CD4-positive, alpha-beta T cell (primary cell): ENCODE measurements around the gene CHD9. TPM values are rescaled to one million over a fixed set of nuclear protein-coding genes. Genes with fewer than 3 reads are reported as not detected.

Source experiments
- ATAC-seq: fragments of 200-7000 bp; cut with Tn5 transposase; one replicate; pipeline ENCODE4 v1.10.0; 2022; ENCODE audit warnings: mild to moderate bottlenecking; ENCODE audit not compliant: poor library complexity
- CTCF ChIA-PET: fragments of 350-600 bp; sonication (Branson Sonifier 250); formaldehyde crosslinking; loops from one replicate; lab custom pipeline; 2021; ENCODE audit warnings: antibody characterized with exemption, inconsistent platforms; lab: Charles Lee
- POLR2A ChIA-PET: fragments of 350-600 bp; sonication (Branson Sonifier 250); formaldehyde crosslinking; loops from one replicate; lab custom pipeline; 2021; ENCODE audit warnings: antibody characterized with exemption, inconsistent platforms; lab: Charles Lee
- DNase-seq, 14 experiments: peaks; one replicate each; pipeline ENCODE4 v3.0.0-alpha.2; 2013 to 2020; ENCODE audit warnings: mixed read lengths in 2 of 14
- H3K27ac ChIP-seq, 2 donors: one replicate each; pipeline versions ENCODE4 v1.5.1 to v1.7.0; 2013; ENCODE audit warnings: low read length in 2 of 2, low read depth in 1 of 2, mild to moderate bottlenecking in 1 of 2
- H3K27me3 ChIP-seq, 2 experiments: 1 replicate in 1 of 2; 2 replicates in 1 of 2; pipeline versions ENCODE4 v1.6.1 to v1.7.0; 2013; ENCODE audit warnings: low read length in 2 of 2, control low read depth in 1 of 2, mild to moderate bottlenecking in 1 of 2, moderate library complexity in 1 of 2; ENCODE audit not compliant: insufficient read depth in 2 of 2, control insufficient read depth in 1 of 2
- H3K36me3 ChIP-seq: one replicate; pipeline ENCODE4 v1.6.1; 2013; ENCODE audit warnings: low read length, control low read depth; ENCODE audit not compliant: insufficient read depth
- H3K4me1 ChIP-seq: one replicate; pipeline ENCODE4 v1.6.1; 2013; ENCODE audit warnings: low read length, control low read depth; ENCODE audit not compliant: insufficient read depth
- H3K4me3 ChIP-seq: one replicate; pipeline ENCODE4 v1.5.1; 2013; ENCODE audit warnings: mild to moderate bottlenecking, low read length, moderate library complexity
- H3K9me3 ChIP-seq, 2 experiments: 1 replicate in 1 of 2; 2 replicates in 1 of 2; pipeline versions ENCODE4 v1.6.1 to v1.7.0; 2013; ENCODE audit warnings: low read length in 2 of 2, mild to moderate bottlenecking in 2 of 2, control low read depth in 1 of 2, moderate library complexity in 1 of 2; ENCODE audit not compliant: control insufficient read depth in 1 of 2, insufficient read depth in 1 of 2
- H3K27ac Mint-ChIP-seq: one replicate; pipeline ENCODE4 v1.8.0; 2020; ENCODE audit warnings: mixed read lengths
- H3K27me3 Mint-ChIP-seq: one replicate; pipeline ENCODE4 v1.8.0; 2021; ENCODE audit warnings: mixed read lengths
- H3K36me3 Mint-ChIP-seq: one replicate; pipeline ENCODE4 v1.8.0; 2021; ENCODE audit warnings: low read depth, mixed read lengths
- H3K4me1 Mint-ChIP-seq: one replicate; pipeline ENCODE4 v1.8.0; 2021; ENCODE audit warnings: low read depth, mixed read lengths
- H3K4me3 Mint-ChIP-seq: one replicate; pipeline ENCODE4 v1.8.0; 2020; ENCODE audit warnings: mild to moderate bottlenecking, mixed read lengths
- H3K9me3 Mint-ChIP-seq: one replicate; pipeline ENCODE4 v1.8.0; 2020; ENCODE audit warnings: mixed read lengths
- CTCF ChIP-seq: fragments of 200-600 bp; IDR thresholded peaks from one replicate; pipeline ENCODE4 v1.8.0; 2022; ENCODE audit warnings: antibody characterized with exemption, mild to moderate bottlenecking
- intact Hi-C, 2 experiments: fragments of 100-400 bp; cut with DNase I in 1 of 2; cut with micrococcal nuclease in 1 of 2; formaldehyde crosslinking; loops; one replicate each; pipeline versions ENCODE4 v1.15.1 to v1.9.0; 2023 to 2025; cut with DNase I, micrococcal nuclease
- polyA plus RNA-seq, 2 donors: library from polyadenylated mRNA; unstranded; fragments of 120-200 nt; gene quantifications; one replicate each; pipeline ENCODE4 v1.2.1, GENCODE V29; 2013
- total RNA-seq, 174 experiments: library from RNA in 2 of 174; stranded (reverse) in 2 of 174; gene quantifications; one replicate each; pipeline ENCODE4 v1.2.3 and lab custom pipeline; 2021 to 2026

CHD9 gene, protein sequence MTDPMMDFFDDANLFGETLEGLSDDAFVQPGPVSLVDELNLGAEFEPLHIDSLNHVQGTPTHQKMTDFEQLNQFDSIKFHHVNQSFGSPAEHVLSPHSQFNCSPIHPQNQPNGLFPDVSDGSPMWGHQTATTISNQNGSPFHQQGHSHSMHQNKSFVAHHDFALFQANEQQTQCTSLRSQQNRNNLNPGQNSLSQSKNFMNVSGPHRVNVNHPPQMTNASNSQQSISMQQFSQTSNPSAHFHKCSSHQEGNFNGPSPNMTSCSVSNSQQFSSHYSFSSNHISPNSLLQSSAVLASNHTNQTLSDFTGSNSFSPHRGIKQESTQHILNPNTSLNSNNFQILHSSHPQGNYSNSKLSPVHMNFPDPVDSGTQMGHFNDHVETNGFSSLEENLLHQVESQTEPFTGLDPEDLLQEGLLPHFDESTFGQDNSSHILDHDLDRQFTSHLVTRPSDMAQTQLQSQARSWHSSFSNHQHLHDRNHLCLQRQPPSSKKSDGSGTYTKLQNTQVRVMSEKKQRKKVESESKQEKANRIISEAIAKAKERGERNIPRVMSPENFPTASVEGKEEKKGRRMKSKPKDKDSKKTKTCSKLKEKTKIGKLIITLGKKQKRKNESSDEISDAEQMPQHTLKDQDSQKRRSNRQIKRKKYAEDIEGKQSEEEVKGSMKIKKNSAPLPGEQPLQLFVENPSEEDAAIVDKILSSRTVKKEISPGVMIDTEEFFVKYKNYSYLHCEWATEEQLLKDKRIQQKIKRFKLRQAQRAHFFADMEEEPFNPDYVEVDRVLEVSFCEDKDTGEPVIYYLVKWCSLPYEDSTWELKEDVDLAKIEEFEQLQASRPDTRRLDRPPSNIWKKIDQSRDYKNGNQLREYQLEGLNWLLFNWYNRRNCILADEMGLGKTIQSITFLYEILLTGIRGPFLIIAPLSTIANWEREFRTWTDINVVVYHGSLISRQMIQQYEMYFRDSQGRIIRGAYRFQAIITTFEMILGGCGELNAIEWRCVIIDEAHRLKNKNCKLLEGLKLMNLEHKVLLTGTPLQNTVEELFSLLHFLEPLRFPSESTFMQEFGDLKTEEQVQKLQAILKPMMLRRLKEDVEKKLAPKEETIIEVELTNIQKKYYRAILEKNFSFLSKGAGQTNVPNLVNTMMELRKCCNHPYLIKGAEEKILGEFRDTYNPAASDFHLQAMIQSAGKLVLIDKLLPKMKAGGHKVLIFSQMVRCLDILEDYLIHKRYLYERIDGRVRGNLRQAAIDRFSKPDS (N-terminal part only)
- total RNA-seq, result 10 to 100 TPM; 28.2 to 28.8 TPM
- polyA plus RNA-seq (2013, experiment 1 of 2), result 16.4 TPM
- polyA plus RNA-seq (2013, experiment 2 of 2), result 18.6 TPM
- total RNA-seq (lab: John Stamatoyannopoulos, UW), result 29.7 to 201 (median 83.7) reads per million in 172 experiments

GRCh38 chr16:53054670-53055485 is at the start of gene CHD9:
Gene CHD9 (plus strand): TSS chr16:53054991. CDS start chr16:53156090, 101,099 bp downstream.
- H3K36me3 ChIP-seq, result no peaks in the 10 kb centered on the region
- POLR2A ChIA-PET, result interaction anchor here (0.5 to 1.5 kb wide), 8 partner anchors 15 to 447 kb away, joined by 3 to 6 read pairs (median 3); no protein-coding TSS in a partner anchor
- H3K4me1 ChIP-seq, result peaks cover 24% of the 10 kb centered on the region
- ATAC-seq, result peak; percentile 94
- H3K4me3 ChIP-seq, result peak within 1 kb of the TSS; percentile 69
- Mint-ChIP-seq H3K36me3 (no peaks in the 10 kb centered on the region), H3K4me1 (peaks cover 7% of the 10 kb centered on the region), H3K4me3 (peak within 1 kb of the TSS; percentile 81), H3K27me3 (no peaks in the 10 kb centered on the region), H3K27ac (no peak within 1 kb of the TSS), H3K9me3 (no peaks in the 10 kb centered on the region)
- H3K27ac ChIP-seq, result no peak within 1 kb of the TSS
- intact Hi-C loops, result loop anchor here (1.0 to 10.0 kb wide), 6 partner anchors 105 to 456 kb away; no protein-coding TSS in a partner anchor
- peak; percentile 100 for TF ChIP-seq CTCF
- peak; percentile 43 to 89 (median 64) for DNase-seq
- no peaks in the 10 kb centered on the region for H3K27me3 ChIP-seq
- CTCF ChIA-PET, result interaction anchor here (0.6 to 1.9 kb wide), 22 partner anchors 10 to 256 kb away, joined by 3 to 19 read pairs (median 4); no protein-coding TSS in a partner anchor
- no peaks in the 10 kb centered on the region for H3K9me3 ChIP-seq

GRCh38 chr16:53007095-53007494 is 47.7 kb upstream of the CHD9 start:
- ATAC-seq, result no peak
- no peaks in the 10 kb centered on the region for H3K4me1 Mint-ChIP-seq
- no peaks in the 10 kb centered on the region for H3K36me3 Mint-ChIP-seq
- H3K9me3 ChIP-seq, result no peaks in the 10 kb centered on the region
- ChIA-PET CTCF (no interaction called here), POLR2A (no interaction called here)
- H3K27me3 ChIP-seq, result peaks cover 0 to 7% of the 10 kb centered on the region in 2 experiments
- no peak overlapping the region for H3K27ac ChIP-seq
- intact Hi-C loops, result no loop called here
- no peaks in the 10 kb centered on the region for H3K4me1 ChIP-seq
- no peak for DNase-seq
- H3K9me3 Mint-ChIP-seq, result no peaks in the 10 kb centered on the region
- no peak overlapping the region for H3K4me3 ChIP-seq
- H3K27ac Mint-ChIP-seq, result no peak overlapping the region
- no peaks in the 10 kb centered on the region for H3K36me3 ChIP-seq
- peaks cover 33% of the 10 kb centered on the region for H3K27me3 Mint-ChIP-seq
- TF ChIP-seq CTCF, result no peak
- no peak overlapping the region for H3K4me3 Mint-ChIP-seq
